Measurements from ENCODE around the gene GABRG1. TPM values are rescaled to one million over a fixed set of nuclear protein-coding genes. Genes with fewer than 3 reads are reported as not detected.

Gene GABRG1
- total RNA-seq = under 1 TPM in 1 of 4 donors, not detected in 3; 0.62 TPM

- Histone ChIP-seq H3K27me3 (no peaks in the 10 kb centered on the region), H3K4me3 (no peak within 1 kb of the TSS), H3K9me3 (no peaks in the 10 kb centered on the region), H3K4me1 (no peaks in the 10 kb centered on the region), H3K36me3 (no peaks in the 10 kb centered on the region), H3K27ac (no peak within 1 kb of the TSS)
- no peak for TF ChIP-seq POLR2A (IDR thresholded peaks at IDR 0.05)
- no peak for TF ChIP-seq CTCF (IDR thresholded peaks at IDR 0.05)
- intact Hi-C loops (cut with DNase I; ENCODE audit: low total_unique reads) = no loop called here
- no peak for DNase-seq
Observed at GRCh38 chr4:46123913-46124755, at the start of gene GABRG1. Gene GABRG1, minus strand, starts transcription at chr4:46124054. Its CDS starts 141 bp downstream, at chr4:46123913.

- TF ChIP-seq POLR2A (IDR thresholded peaks at IDR 0.05) = no peak
- no peak for TF ChIP-seq CTCF (IDR thresholded peaks at IDR 0.05)
- no peaks in the 10 kb centered on the region for H3K36me3 ChIP-seq
- H3K4me1 ChIP-seq = no peaks in the 10 kb centered on the region
- no peak for DNase-seq
- H3K27me3 ChIP-seq = no peaks in the 10 kb centered on the region
- intact Hi-C loops (cut with DNase I; ENCODE audit: low total_unique reads) = no loop called here
- no peaks in the 10 kb centered on the region for H3K9me3 ChIP-seq
- no peak overlapping the region for H3K27ac ChIP-seq
- H3K4me3 ChIP-seq = no peak overlapping the region
Observed at GRCh38 chr4:46146993-46147392, 23.1 kb upstream of the GABRG1 start.

GRCh38 chr4:46131498-46132057, 7.7 kb upstream of the GABRG1 start:
- intact Hi-C loops (cut with DNase I; ENCODE audit: low total_unique reads) = no loop called here

GRCh38 chr4:46124773-46125413, 1.0 kb upstream of the GABRG1 start:
- H3K9me3 ChIP-seq = no peaks in the 10 kb centered on the region
- no peak for TF ChIP-seq POLR2A (IDR thresholded peaks at IDR 0.05)
- no peak for TF ChIP-seq CTCF (IDR thresholded peaks at IDR 0.05)
- intact Hi-C loops (cut with DNase I; ENCODE audit: low total_unique reads) = no loop called here
- H3K27me3 ChIP-seq = no peaks in the 10 kb centered on the region
- H3K4me3 ChIP-seq = no peak overlapping the region
- no peaks in the 10 kb centered on the region for H3K4me1 ChIP-seq
- no peak overlapping the region for H3K27ac ChIP-seq
- no peaks in the 10 kb centered on the region for H3K36me3 ChIP-seq
- DNase-seq = no peak

More at GRCh38 chr4:46131498-46132057, 7.7 kb upstream of the GABRG1 start:
- Histone ChIP-seq H3K4me1 (no peaks in the 10 kb centered on the region), H3K27me3 (no peaks in the 10 kb centered on the region), H3K4me3 (no peak overlapping the region), H3K9me3 (no peaks in the 10 kb centered on the region), H3K27ac (no peak overlapping the region), H3K36me3 (no peaks in the 10 kb centered on the region)
- no peak for TF ChIP-seq POLR2A (IDR thresholded peaks at IDR 0.05)
- no peak for TF ChIP-seq CTCF (IDR thresholded peaks at IDR 0.05)
- no peak for DNase-seq

GRCh38 chr4:46081674-46082073, 42.2 kb downstream of the GABRG1 start:
- no peak for DNase-seq
- Histone ChIP-seq H3K4me3 (no peak overlapping the region), H3K27ac (no peak overlapping the region), H3K9me3 (no peaks in the 10 kb centered on the region), H3K27me3 (no peaks in the 10 kb centered on the region), H3K36me3 (peaks cover 0 to 3% of the 10 kb centered on the region in 2 donors), H3K4me1 (no peaks in the 10 kb centered on the region)
- intact Hi-C loops (cut with DNase I; ENCODE audit: low total_unique reads) = no loop called here
- TF ChIP-seq POLR2A (IDR thresholded peaks at IDR 0.05) (no peak), CTCF (IDR thresholded peaks at IDR 0.05) (no peak)

Data from uterus (tissue), 4 donors.